HG03558 (cell line): ENCODE results near the gene PACRG.

Source experiments
- ATAC-seq: cut with Tn5 transposase; IDR thresholded peaks from one replicate; pipeline ENCODE4 v1.9.1; 2021; ENCODE audit warnings: moderate number of reproducible peaks; ENCODE audit not compliant: unreplicated experiment; ENCODE audit errors: extremely low read depth

Gene PACRG

DNA sequence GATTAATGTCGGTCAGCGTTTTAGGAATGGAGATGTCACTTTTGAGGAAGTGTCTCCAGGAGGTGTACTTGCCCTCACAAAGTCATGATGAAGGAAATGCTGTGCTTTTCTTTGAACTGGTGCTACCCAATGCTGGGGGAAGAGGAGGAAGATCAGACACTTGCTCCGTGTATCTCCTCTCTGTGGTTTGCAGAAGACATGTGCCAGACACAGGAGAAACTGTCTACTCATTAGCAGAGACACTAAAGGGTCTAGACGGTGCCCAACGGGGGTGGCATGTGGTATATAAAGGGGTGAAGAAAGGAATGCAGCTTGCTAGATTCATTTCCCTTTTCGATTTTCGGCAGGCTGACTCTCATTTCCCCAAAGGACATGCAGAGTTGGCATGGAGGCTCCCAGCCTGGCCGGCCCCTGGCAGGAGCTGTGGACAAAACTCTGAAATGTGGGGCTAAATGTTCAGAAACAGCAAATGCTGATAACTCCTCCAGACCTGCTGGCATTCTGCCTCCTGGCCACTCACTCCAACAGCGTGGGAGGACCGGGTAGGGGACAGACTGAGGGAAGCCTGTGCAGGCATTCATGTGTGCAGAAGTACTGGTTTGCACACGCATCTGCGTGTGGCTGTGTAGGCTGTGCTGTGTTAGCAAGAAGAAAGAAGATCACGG lies 627.1 kb downstream of the PACRG start:
- no peak for ATAC-seq

DNA sequence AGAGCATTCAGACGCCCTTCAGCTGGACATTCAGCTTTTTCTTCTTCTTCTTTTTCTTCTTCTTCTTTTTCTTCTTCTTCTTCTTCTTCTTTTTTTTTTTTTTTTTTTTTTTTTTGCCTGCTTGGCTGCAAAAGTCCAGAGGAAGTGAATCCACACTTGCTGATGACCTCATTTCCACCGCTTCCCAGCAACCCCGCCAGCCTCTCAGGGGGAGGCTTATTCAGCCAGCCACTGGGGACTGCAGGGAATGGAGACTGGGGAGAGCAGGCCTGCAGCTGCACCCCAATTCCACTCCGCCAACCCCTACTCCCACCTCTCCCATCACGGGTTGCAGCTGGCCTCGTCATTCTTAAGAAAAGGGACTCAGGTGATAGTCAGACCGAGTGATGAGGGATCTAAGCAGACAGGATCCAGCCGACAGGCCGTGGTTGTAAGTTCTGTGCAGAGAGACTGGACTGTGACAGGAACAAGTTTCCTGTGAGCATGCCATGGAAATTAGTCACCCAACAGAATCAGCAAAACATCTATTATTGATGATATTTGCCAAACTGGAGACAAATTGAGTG lies 627.7 kb downstream of the PACRG start:
- ATAC-seq = no peak

DNA sequence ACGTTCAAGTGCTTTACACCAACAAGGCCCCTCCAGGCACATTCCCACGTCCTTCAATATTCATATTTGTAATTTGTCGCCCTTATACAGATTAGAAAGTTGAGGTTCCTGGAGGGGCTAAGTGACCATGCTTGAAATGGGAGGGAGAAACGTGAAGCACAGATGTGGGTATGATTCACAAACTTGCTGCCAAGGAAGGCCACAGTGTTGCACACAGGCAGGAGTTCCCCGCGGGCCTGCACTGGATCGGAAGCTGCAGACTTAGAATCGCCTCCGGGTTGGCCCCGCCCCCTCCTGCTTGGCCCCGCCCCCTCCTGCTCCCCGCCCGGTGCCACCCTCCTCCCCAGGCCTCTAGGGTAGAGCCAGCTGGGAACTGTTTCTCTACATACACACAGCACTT lies 628.5 kb downstream of the PACRG start:
- no peak for ATAC-seq

DNA sequence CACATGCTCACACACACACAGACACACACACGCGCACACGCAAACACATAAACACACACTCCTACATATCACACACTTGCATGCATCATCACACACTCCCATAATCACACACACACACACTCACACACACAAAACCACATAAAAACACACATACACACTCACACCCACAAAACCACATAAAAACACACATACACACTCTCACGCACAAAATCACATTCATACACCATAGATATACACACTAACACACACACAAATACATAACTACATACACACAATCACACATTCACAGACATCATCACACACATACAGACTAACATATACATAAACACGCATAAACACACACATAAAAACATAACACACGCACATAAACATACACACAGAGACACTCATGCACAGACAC lies 629.0 kb downstream of the PACRG start:
- ATAC-seq = no peak

DNA sequence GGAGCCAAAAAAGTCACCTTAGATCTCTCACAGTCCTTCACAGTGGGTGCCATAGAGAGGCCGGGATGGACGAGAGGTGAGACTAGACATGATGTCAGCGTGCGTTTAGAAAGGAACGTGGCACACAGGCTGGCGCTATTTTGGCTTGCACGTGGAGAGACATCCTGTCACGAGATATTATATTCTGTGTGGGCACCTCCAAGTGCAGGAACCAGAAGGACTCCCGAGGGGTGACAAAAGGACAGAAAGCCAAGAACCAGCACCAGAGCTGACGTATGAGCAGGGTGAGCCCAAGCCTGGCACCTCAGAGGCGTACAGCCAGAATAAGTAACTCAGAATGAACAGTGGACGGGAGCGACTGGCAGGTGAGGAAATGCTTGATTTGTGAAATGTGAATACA lies 636.9 kb downstream of the PACRG start:
- no peak for ATAC-seq
